ENCODE results near the gene CLRN2. TPM values are rescaled to one million over a fixed set of nuclear protein-coding genes. Genes with fewer than 3 reads are reported as not detected.

Gene CLRN2
- total RNA-seq, 2 experiments from 2014 or later: not detected

- H4K20me1 ChIP-seq (ENCODE audit: insufficient read depth, low read length): no peaks in the 10 kb centered on the region
- TF ChIP-seq EZH2phosphoT487 (IDR thresholded peaks at IDR 0.05; ENCODE audit: borderline replicate concordance, low read depth, low read length): no peak
- no peak for TF ChIP-seq CTCF (conservative IDR thresholded peaks at IDR 0.05; ENCODE audit: low read length)
- BruUV-seq (replicated peaks): no TSS peak
- no peak overlapping the region for H2AFZ ChIP-seq (ENCODE audit: low read length)
- no peak for DNase-seq (ENCODE audit: low spot score)
- no peaks in the 10 kb centered on the region for H3K9me3 ChIP-seq (ENCODE audit: low read length)
- no peak overlapping the region for H3K4me2 ChIP-seq (ENCODE audit: low read length)
- no peaks in the 10 kb centered on the region for H3K36me3 ChIP-seq (ENCODE audit: insufficient read depth, low read length)
- ChIA-PET POLR2A (interaction anchor here (1.1 to 1.2 kb wide), 2 partner anchors 7 to 11 kb away, joined by 4 read pairs; no protein-coding TSS in a partner anchor), CTCF (ENCODE audit: unreplicated experiment) (no interaction called here)
- no peaks in the 10 kb centered on the region for H3K79me2 ChIP-seq (ENCODE audit: insufficient read depth, low read depth, low read length)
- no peak overlapping the region for H3K27ac ChIP-seq (ENCODE audit: low read depth, low read length, poor library complexity, severe bottlenecking)
- intact Hi-C loops (cut with micrococcal nuclease; ENCODE audit: unreplicated experiment): no loop called here
- H3K4me1 ChIP-seq (ENCODE audit: insufficient read depth, low read length, poor library complexity, severe bottlenecking): no peaks in the 10 kb centered on the region
- H3K9me2 ChIP-seq (ENCODE audit: insufficient read depth, low read length): no peaks in the 10 kb centered on the region
- H3K4me3 ChIP-seq (ENCODE audit: low read depth, low read length, poor library complexity, severe bottlenecking): no peak overlapping the region
Observed at GRCh38 chr4:17515445-17516407, 761 bp downstream of the CLRN2 start.

GRCh38 chr4:17516980-17517379 lies 2.0 kb downstream of the CLRN2 start:
- H3K36me3 ChIP-seq (ENCODE audit: insufficient read depth, low read length): no peaks in the 10 kb centered on the region
- no TSS peak for BruUV-seq (replicated peaks)
- no peak overlapping the region for H3K27ac ChIP-seq (ENCODE audit: low read depth, low read length, poor library complexity, severe bottlenecking)
- no peaks in the 10 kb centered on the region for H3K79me2 ChIP-seq (ENCODE audit: insufficient read depth, low read depth, low read length)
- H3K4me2 ChIP-seq (ENCODE audit: low read length): no peak overlapping the region
- no peaks in the 10 kb centered on the region for H4K20me1 ChIP-seq (ENCODE audit: insufficient read depth, low read length)
- H3K4me3 ChIP-seq (ENCODE audit: low read depth, low read length, poor library complexity, severe bottlenecking): no peak overlapping the region
- H3K9me2 ChIP-seq (ENCODE audit: insufficient read depth, low read length): no peaks in the 10 kb centered on the region
- no peak overlapping the region for H2AFZ ChIP-seq (ENCODE audit: low read length)
- TF ChIP-seq CTCF (conservative IDR thresholded peaks at IDR 0.05; ENCODE audit: low read length): no peak
- TF ChIP-seq EZH2phosphoT487 (IDR thresholded peaks at IDR 0.05; ENCODE audit: borderline replicate concordance, low read depth, low read length): no peak
- CTCF ChIA-PET (ENCODE audit: unreplicated experiment): no interaction called here
- H3K9me3 ChIP-seq (ENCODE audit: low read length): no peaks in the 10 kb centered on the region
- intact Hi-C loops (cut with micrococcal nuclease; ENCODE audit: unreplicated experiment): no loop called here
- DNase-seq (ENCODE audit: low spot score): no peak
- no peaks in the 10 kb centered on the region for H3K4me1 ChIP-seq (ENCODE audit: insufficient read depth, low read length, poor library complexity, severe bottlenecking)
- POLR2A ChIA-PET: interaction anchor here (0.7 to 1.2 kb wide), 5 partner anchors 8 to 1310 kb away, joined by 3 to 4 read pairs (median 4); no protein-coding TSS in a partner anchor

- ChIA-PET POLR2A (interaction anchor here (0.7 to 0.9 kb wide), 2 partner anchors 12 to 125 kb away, joined by 3 to 4 read pairs; no protein-coding TSS in a partner anchor), CTCF (ENCODE audit: unreplicated experiment) (no interaction called here)
- TF ChIP-seq CTCF (conservative IDR thresholded peaks at IDR 0.05; ENCODE audit: low read length) (no peak), EZH2phosphoT487 (IDR thresholded peaks at IDR 0.05; ENCODE audit: borderline replicate concordance, low read depth, low read length) (no peak)
- H3K79me2 ChIP-seq (ENCODE audit: insufficient read depth, low read depth, low read length): no peaks in the 10 kb centered on the region
- no peak overlapping the region for H3K27ac ChIP-seq (ENCODE audit: low read depth, low read length, poor library complexity, severe bottlenecking)
- no peak for DNase-seq (ENCODE audit: low spot score)
- no peaks in the 10 kb centered on the region for H3K9me2 ChIP-seq (ENCODE audit: insufficient read depth, low read length)
- H2AFZ ChIP-seq (ENCODE audit: low read length): no peak overlapping the region
- no TSS peak for BruUV-seq (replicated peaks)
- no peaks in the 10 kb centered on the region for H3K36me3 ChIP-seq (ENCODE audit: insufficient read depth, low read length)
- no peak overlapping the region for H3K4me3 ChIP-seq (ENCODE audit: low read depth, low read length, poor library complexity, severe bottlenecking)
- H4K20me1 ChIP-seq (ENCODE audit: insufficient read depth, low read length): no peaks in the 10 kb centered on the region
- intact Hi-C loops (cut with micrococcal nuclease; ENCODE audit: unreplicated experiment): no loop called here
- no peaks in the 10 kb centered on the region for H3K4me1 ChIP-seq (ENCODE audit: insufficient read depth, low read length, poor library complexity, severe bottlenecking)
- no peak overlapping the region for H3K4me2 ChIP-seq (ENCODE audit: low read length)
- H3K9me3 ChIP-seq (ENCODE audit: low read length): no peaks in the 10 kb centered on the region
Observed at GRCh38 chr4:17517664-17518063, 2.7 kb downstream of the CLRN2 start.
